Measurements from ENCODE around the gene MYMX.

MYMX gene

GRCh38 chr6:44247338-44248302, 30.9 kb downstream of the MYMX start:
- Histone ChIP-seq H3K9ac (ENCODE audit: low read depth, low read length, poor library complexity) (peak overlapping the region; percentile 79), H3K4ac (ENCODE audit: low read length) (peak overlapping the region; percentile 17), H2BK5ac (ENCODE audit: low read length) (peak overlapping the region; percentile 67), H2AK5ac (ENCODE audit: low read depth, low read length) (peak overlapping the region; percentile 9), H3K4me1 (ENCODE audit: control insufficient read depth in 2 of 2, insufficient read depth in 1 of 2, low read depth in 1 of 2, low read length in 2 of 2) (peaks cover 15 to 21% of the 10 kb centered on the region in 2 donors), H3K9me3 (replicated peaks in 1 of 2; ENCODE audit: control insufficient read depth in 2 of 2, insufficient read depth in 1 of 2, low read depth in 1 of 2, low read length in 2 of 2) (no peaks in the 10 kb centered on the region), H4K8ac (ENCODE audit: low read depth, low read length) (no peak overlapping the region), H2BK12ac (ENCODE audit: low read length) (no peak overlapping the region), H3K27me3 (ENCODE audit: control insufficient read depth in 3 of 3, insufficient read depth in 3 of 3, low read depth in 1 of 3, low read length in 3 of 3) (no peaks in the 10 kb centered on the region), H3K4me2 (ENCODE audit: insufficient read depth, low read length, poor library complexity, severe bottlenecking) (peak overlapping the region; percentile 79), H3K18ac (ENCODE audit: low read length) (peak overlapping the region; percentile 20), H2AFZ (ENCODE audit: low read length) (peak overlapping the region; percentile 2), H2BK120ac (ENCODE audit: low read depth, low read length) (no peak overlapping the region), H4K91ac (ENCODE audit: low read depth, low read length, poor library complexity) (no peak overlapping the region), H3K36me3 (replicated peaks in 1 of 2; ENCODE audit: control insufficient read depth in 2 of 2, insufficient read depth in 2 of 2, low read length in 2 of 2) (peaks cover 32 to 48% of the 10 kb centered on the region in 2 donors), H3K79me1 (ENCODE audit: low read depth, low read length) (peaks cover 3% of the 10 kb centered on the region), H3K4me3 (ENCODE audit: low read length in 2 of 2) (peak overlapping the region; percentile 87 to 91), H3K14ac (ENCODE audit: low read length) (peak overlapping the region; percentile 5), H3K23ac (ENCODE audit: low read depth, low read length, poor library complexity) (peak overlapping the region; percentile 99), H3K27ac (replicated peaks; ENCODE audit: low read length) (peak overlapping the region; percentile 52), H2BK15ac (ENCODE audit: low read length) (no peak overlapping the region)
- DNase-seq (ENCODE audit: low spot score) = no peak
- WGBS, 2 donors (ENCODE audit: extremely low coverage in 2 of 2, insufficient read length in 2 of 2, insufficient replicate concordance in 1 of 2) = no CpG with 5 or more reads among the region's 52 CpGs

GRCh38 chr6:44248579-44248978, 31.9 kb downstream of the MYMX start:
- Histone ChIP-seq H3K79me1 (ENCODE audit: low read depth, low read length) (peaks cover 3% of the 10 kb centered on the region), H3K4me1 (ENCODE audit: control insufficient read depth in 2 of 2, insufficient read depth in 1 of 2, low read depth in 1 of 2, low read length in 2 of 2) (peaks cover 15 to 21% of the 10 kb centered on the region in 2 donors), H3K18ac (ENCODE audit: low read length) (no peak overlapping the region), H3K9ac (ENCODE audit: low read depth, low read length, poor library complexity) (no peak overlapping the region), H2AFZ (ENCODE audit: low read length) (no peak overlapping the region), H3K27ac (replicated peaks; ENCODE audit: low read length) (no peak overlapping the region), H4K91ac (ENCODE audit: low read depth, low read length, poor library complexity) (no peak overlapping the region), H3K14ac (ENCODE audit: low read length) (no peak overlapping the region), H3K4me3 (ENCODE audit: low read length in 2 of 2) (peak overlapping the region in 1 of 2 donors; percentile 87), H2BK5ac (ENCODE audit: low read length) (no peak overlapping the region), H3K9me3 (replicated peaks in 1 of 2; ENCODE audit: control insufficient read depth in 2 of 2, insufficient read depth in 1 of 2, low read depth in 1 of 2, low read length in 2 of 2) (no peaks in the 10 kb centered on the region), H2BK120ac (ENCODE audit: low read depth, low read length) (no peak overlapping the region), H4K8ac (ENCODE audit: low read depth, low read length) (no peak overlapping the region), H3K23ac (ENCODE audit: low read depth, low read length, poor library complexity) (no peak overlapping the region), H3K4ac (ENCODE audit: low read length) (no peak overlapping the region), H2AK5ac (ENCODE audit: low read depth, low read length) (no peak overlapping the region), H3K4me2 (ENCODE audit: insufficient read depth, low read length, poor library complexity, severe bottlenecking) (peak overlapping the region; percentile 79), H2BK15ac (ENCODE audit: low read length) (no peak overlapping the region), H3K36me3 (replicated peaks in 1 of 2; ENCODE audit: control insufficient read depth in 2 of 2, insufficient read depth in 2 of 2, low read length in 2 of 2) (peaks cover 41 to 58% of the 10 kb centered on the region in 2 donors), H3K27me3 (ENCODE audit: control insufficient read depth in 3 of 3, insufficient read depth in 3 of 3, low read depth in 1 of 3, low read length in 3 of 3) (no peaks in the 10 kb centered on the region), H2BK12ac (ENCODE audit: low read length) (no peak overlapping the region)
- WGBS, 2 donors (ENCODE audit: extremely low coverage in 2 of 2, insufficient read length in 2 of 2, insufficient replicate concordance in 1 of 2) = no CpG with 5 or more reads among the region's 1 CpG
- no peak for DNase-seq (ENCODE audit: low spot score)

- H3K36me3 ChIP-seq (replicated peaks in 1 of 2; ENCODE audit: control insufficient read depth in 2 of 2, insufficient read depth in 2 of 2, low read length in 2 of 2) = peaks cover 45 to 64% of the 10 kb centered on the region in 2 donors
Observed at GRCh38 chr6:44249082-44249748, 32.5 kb downstream of the MYMX start.

More at GRCh38 chr6:44249082-44249748, 32.5 kb downstream of the MYMX start:
- no peak overlapping the region for H3K9ac ChIP-seq (ENCODE audit: low read depth, low read length, poor library complexity)
- no peak overlapping the region for H3K14ac ChIP-seq (ENCODE audit: low read length)
- H3K9me3 ChIP-seq (replicated peaks in 1 of 2; ENCODE audit: control insufficient read depth in 2 of 2, insufficient read depth in 1 of 2, low read depth in 1 of 2, low read length in 2 of 2) = no peaks in the 10 kb centered on the region
- H4K91ac ChIP-seq (ENCODE audit: low read depth, low read length, poor library complexity) = no peak overlapping the region
- H3K4ac ChIP-seq (ENCODE audit: low read length) = no peak overlapping the region
- no peak overlapping the region for H3K4me2 ChIP-seq (ENCODE audit: insufficient read depth, low read length, poor library complexity, severe bottlenecking)
- H3K18ac ChIP-seq (ENCODE audit: low read length) = no peak overlapping the region
- H3K4me3 ChIP-seq (ENCODE audit: low read length in 2 of 2) = peak overlapping the region in 1 of 2 donors; percentile 87
- no peak overlapping the region for H2BK5ac ChIP-seq (ENCODE audit: low read length)
- no peak overlapping the region for H4K8ac ChIP-seq (ENCODE audit: low read depth, low read length)
- no peak overlapping the region for H2AFZ ChIP-seq (ENCODE audit: low read length)
- no peaks in the 10 kb centered on the region for H3K27me3 ChIP-seq (ENCODE audit: control insufficient read depth in 3 of 3, insufficient read depth in 3 of 3, low read depth in 1 of 3, low read length in 3 of 3)
- no peak overlapping the region for H3K23ac ChIP-seq (ENCODE audit: low read depth, low read length, poor library complexity)
- DNase-seq (ENCODE audit: low spot score) = no peak
- peaks cover 3% of the 10 kb centered on the region for H3K79me1 ChIP-seq (ENCODE audit: low read depth, low read length)
- H2BK15ac ChIP-seq (ENCODE audit: low read length) = no peak overlapping the region
- H3K4me1 ChIP-seq (ENCODE audit: control insufficient read depth in 2 of 2, insufficient read depth in 1 of 2, low read depth in 1 of 2, low read length in 2 of 2) = peaks cover 15 to 21% of the 10 kb centered on the region in 2 donors
- no peak overlapping the region for H3K27ac ChIP-seq (replicated peaks; ENCODE audit: low read length)
- no CpG with 5 or more reads among the region's 9 CpGs for WGBS, 2 donors (ENCODE audit: extremely low coverage in 2 of 2, insufficient read length in 2 of 2, insufficient replicate concordance in 1 of 2)
- no peak overlapping the region for H2AK5ac ChIP-seq (ENCODE audit: low read depth, low read length)
- H2BK120ac ChIP-seq (ENCODE audit: low read depth, low read length) = no peak overlapping the region
- H2BK12ac ChIP-seq (ENCODE audit: low read length) = no peak overlapping the region

Data from neuronal stem cell (in vitro differentiated cells).